MM.1S (cell line): Measurements from ENCODE around the gene UNC5CL.

Experiments used
- EZH2 ChIP-seq: fragments of 300-600 bp; sonication (generic); optimal IDR thresholded peaks from 2 replicates; pipeline ENCODE3; 2017; ENCODE audit warnings: low read depth, mild to moderate bottlenecking, antibody characterized with exemption, low read length, mixed read lengths
- EZH2phosphoT487 ChIP-seq: fragments of 300-600 bp; sonication (generic); IDR thresholded peaks from 2 replicates; pipeline ENCODE4 v1.6.1; 2018; ENCODE audit warnings: antibody characterized with exemption, low read length
- TF ChIP-seq, protein P1 (sequence below): fragments of 300-600 bp; sonication (generic); IDR thresholded peaks from 2 replicates; pipeline ENCODE4 v1.5.1; 2016; ENCODE audit warnings: antibody characterized with exemption, low read length, mixed read lengths

GRCh38 chr6:41064841-41065240 lies 25.8 kb upstream of the UNC5CL start:
- TF ChIP-seq EZH2 (no peak), EZH2phosphoT487 (no peak)
- TF ChIP-seq, protein P1, sequence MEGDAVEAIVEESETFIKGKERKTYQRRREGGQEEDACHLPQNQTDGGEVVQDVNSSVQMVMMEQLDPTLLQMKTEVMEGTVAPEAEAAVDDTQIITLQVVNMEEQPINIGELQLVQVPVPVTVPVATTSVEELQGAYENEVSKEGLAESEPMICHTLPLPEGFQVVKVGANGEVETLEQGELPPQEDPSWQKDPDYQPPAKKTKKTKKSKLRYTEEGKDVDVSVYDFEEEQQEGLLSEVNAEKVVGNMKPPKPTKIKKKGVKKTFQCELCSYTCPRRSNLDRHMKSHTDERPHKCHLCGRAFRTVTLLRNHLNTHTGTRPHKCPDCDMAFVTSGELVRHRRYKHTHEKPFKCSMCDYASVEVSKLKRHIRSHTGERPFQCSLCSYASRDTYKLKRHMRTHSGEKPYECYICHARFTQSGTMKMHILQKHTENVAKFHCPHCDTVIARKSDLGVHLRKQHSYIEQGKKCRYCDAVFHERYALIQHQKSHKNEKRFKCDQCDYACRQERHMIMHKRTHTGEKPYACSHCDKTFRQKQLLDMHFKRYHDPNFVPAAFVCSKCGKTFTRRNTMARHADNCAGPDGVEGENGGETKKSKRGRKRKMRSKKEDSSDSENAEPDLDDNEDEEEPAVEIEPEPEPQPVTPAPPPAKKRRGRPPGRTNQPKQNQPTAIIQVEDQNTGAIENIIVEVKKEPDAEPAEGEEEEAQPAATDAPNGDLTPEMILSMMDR: no peak
